ENCODE data around the gene TCL1A. TPM values are rescaled to one million over a fixed set of nuclear protein-coding genes. Genes with fewer than 3 reads are reported as not detected.

Gene TCL1A
- total and polyA plus RNA-seq, 10 of the 15 experiments (the other 5 are each of a cell fraction or from before 2014, with no cell fraction given) = 5.9 to 283 (median 113) TPM

- CTCF ChIA-PET = interaction anchor here (1.4 to 2.2 kb wide), 3 partner anchors 9 to 109 kb away, joined by 4 to 12 read pairs (median 5); no protein-coding TSS in a partner anchor
- RAD21 ChIA-PET (ENCODE audit: unreplicated experiment) = interaction anchor here (1.2 to 1.5 kb wide), 2 partner anchors 113 to 114 kb away, joined by 3 to 4 read pairs; no protein-coding TSS in a partner anchor
- Histone ChIP-seq H3K27me3 (replicated peaks in 1 of 2; ENCODE audit: control insufficient read depth in 2 of 2, insufficient read depth in 2 of 2, low read length in 1 of 2) (no peaks in the 10 kb centered on the region), H3K27ac (ENCODE audit: control insufficient read depth, insufficient read depth) (no peak overlapping the region), H3K4me2 (ENCODE audit: control insufficient read depth, insufficient read depth) (no peak overlapping the region), H2AFZ (ENCODE audit: control insufficient read depth, low read depth, low read length) (no peak overlapping the region), H3K4me1 (ENCODE audit: control insufficient read depth, insufficient read depth, low read length) (peaks cover 8% of the 10 kb centered on the region), H3K36me3 (ENCODE audit: control insufficient read depth in 2 of 2, insufficient read depth in 2 of 2, low read length in 1 of 2) (no peaks in the 10 kb centered on the region), H4K20me1 (ENCODE audit: control insufficient read depth, insufficient read depth) (no peaks in the 10 kb centered on the region), H3K9me3 (replicated peaks; ENCODE audit: control insufficient read depth, insufficient read depth, low read length) (no peaks in the 10 kb centered on the region), H3K4me3 (no peak overlapping the region), H3K9ac (ENCODE audit: control insufficient read depth, insufficient read depth, low read length) (no peak overlapping the region), H3K79me2 (ENCODE audit: control insufficient read depth, insufficient read depth, low read length) (peaks cover 2% of the 10 kb centered on the region; the same call in 1 of the 2 replicates)
- in situ Hi-C loops (cut with MboI) = no loop called here
- SMC1A ChIA-PET (ENCODE audit: uncharacterized antibody, unreplicated experiment) = interaction anchor here (0.8 to 2.4 kb wide), 3 partner anchors 8 to 37 kb away, joined by 3 to 11 read pairs (median 4); no protein-coding TSS in a partner anchor
- no peak for FAIRE-seq
- ATAC-seq = no peak
- no peak for DNase-seq (ENCODE audit: low read depth, low spot score)
- TF ChIP-seq NR2F1 (conservative IDR thresholded peaks at IDR 0.05) (peak; percentile 39; the same call in 1 of the 2 replicates), MAX (IDR thresholded peaks at IDR 0.05; ENCODE audit: low read depth, low read length) (no peak)
- no TSS peak for BruUV-seq (replicated peaks)
- intact Hi-C loops (cut with micrococcal nuclease; ENCODE audit: unreplicated experiment) = no loop called here
- POLR2A ChIA-PET = no interaction called here
- WGBS (ENCODE audit: insufficient coverage, insufficient replicate concordance, low lambda C conversion rate, missing lambda C conversion rate) = 22% methylated on average over 4 of the region's 4 CpGs
Observed at GRCh38 chr14:95675486-95675885, 38.4 kb downstream of the TCL1A start.

- Histone ChIP-seq H3K9ac (ENCODE audit: control insufficient read depth, insufficient read depth, low read length) (no peak overlapping the region), H3K4me3 (no peak overlapping the region), H3K9me3 (replicated peaks; ENCODE audit: control insufficient read depth, insufficient read depth, low read length) (no peaks in the 10 kb centered on the region), H2AFZ (ENCODE audit: control insufficient read depth, low read depth, low read length) (no peak overlapping the region), H3K4me2 (ENCODE audit: control insufficient read depth, insufficient read depth) (no peak overlapping the region), H3K4me1 (ENCODE audit: control insufficient read depth, insufficient read depth, low read length) (0 out of 2 replicates have a peak, but pooled peaks cover 3% of the 10 kb centered on the region), H3K36me3 (ENCODE audit: control insufficient read depth in 2 of 2, insufficient read depth in 2 of 2, low read length in 1 of 2) (no peaks in the 10 kb centered on the region), H3K27ac (ENCODE audit: control insufficient read depth, insufficient read depth) (no peak overlapping the region), H3K27me3 (replicated peaks in 1 of 2; ENCODE audit: control insufficient read depth in 2 of 2, insufficient read depth in 2 of 2, low read length in 1 of 2) (no peaks in the 10 kb centered on the region), H4K20me1 (ENCODE audit: control insufficient read depth, insufficient read depth) (no peaks in the 10 kb centered on the region), H3K79me2 (ENCODE audit: control insufficient read depth, insufficient read depth, low read length) (peaks cover 2% of the 10 kb centered on the region; the same call in 1 of the 2 replicates)
- in situ Hi-C loops (cut with MboI) (loop anchor here (25.0 kb wide), 1 partner anchor 1712 kb away; no protein-coding TSS in a partner anchor), intact Hi-C loops (cut with micrococcal nuclease; ENCODE audit: unreplicated experiment) (no loop called here)
- no TSS peak for BruUV-seq (replicated peaks)
- ChIA-PET RAD21 (ENCODE audit: unreplicated experiment) (interaction anchor here (1.2 to 1.5 kb wide), 2 partner anchors 112 to 113 kb away, joined by 3 to 4 read pairs; no protein-coding TSS in a partner anchor), CTCF (interaction anchor here (1.0 to 2.2 kb wide), 5 partner anchors 8 to 134 kb away, joined by 3 to 12 read pairs (median 4); no protein-coding TSS in a partner anchor), POLR2A (no interaction called here), SMC1A (ENCODE audit: uncharacterized antibody, unreplicated experiment) (interaction anchor here (0.6 to 2.4 kb wide), 6 partner anchors 8 to 45 kb away, joined by 3 to 11 read pairs (median 4); no protein-coding TSS in a partner anchor)
- DNase-seq (ENCODE audit: low read depth, low spot score) (no peak), ATAC-seq (no peak), FAIRE-seq (no peak)
- WGBS (ENCODE audit: insufficient coverage, insufficient replicate concordance, low lambda C conversion rate, missing lambda C conversion rate) = 30% methylated on average over 4 of the region's 4 CpGs
- TF ChIP-seq RBBP5 (conservative IDR thresholded peaks at IDR 0.05) (no peak), RFX5 (IDR thresholded peaks at IDR 0.05; ENCODE audit: low read depth, low read length) (no peak), HCFC1 (IDR thresholded peaks at IDR 0.05; ENCODE audit: low read length) (no peak), MLLT1 (IDR thresholded peaks at IDR 0.05) (no peak), RAD51 (IDR thresholded peaks at IDR 0.05) (no peak), MTA3 (IDR thresholded peaks at IDR 0.05; ENCODE audit: borderline replicate concordance, low read length) (no peak), MYB (IDR thresholded peaks at IDR 0.05; ENCODE audit: borderline replicate concordance, low read depth, low read length) (no peak)
Observed at GRCh38 chr14:95674613-95675012, 39.3 kb downstream of the TCL1A start.

All from GM12878 (cell line).